GM12878 (cell line): ENCODE measurements around the gene LAMP5.

Experiments
- E2F8 ChIP-seq: fragments of 450-650 bp; IDR thresholded peaks from 2 replicates; pipeline ENCODE4 v1.6.1; 2018; ENCODE audit warnings: mild to moderate bottlenecking, low read depth, moderate library complexity; ENCODE audit not compliant: partially characterized antibody
- EZH2 ChIP-seq: IDR thresholded peaks from 2 replicates; pipeline ENCODE4 v1.6.1; 2012; ENCODE audit warnings: low read depth, mild to moderate bottlenecking, control low read depth, inconsistent platforms, low read length, borderline replicate concordance; ENCODE audit not compliant: control insufficient read depth
- GATAD2B ChIP-seq: fragments of 450-650 bp; conservative IDR thresholded peaks from 2 replicates; pipeline ENCODE4 v1.6.1; 2017; ENCODE audit warnings: low read depth, mild to moderate bottlenecking, moderate library complexity
- MTA3 ChIP-seq: IDR thresholded peaks from 2 replicates; pipeline ENCODE4 v1.6.1; 2012; ENCODE audit warnings: low read length, inconsistent platforms, borderline replicate concordance
- POLR2AphosphoS5 ChIP-seq: IDR thresholded peaks from 2 replicates; pipeline ENCODE4 v1.6.1; 2011; ENCODE audit warnings: mild to moderate bottlenecking, low read length, inconsistent platforms
- SIN3A ChIP-seq: IDR thresholded peaks from 2 replicates; pipeline ENCODE4 v1.6.1; 2012; ENCODE audit warnings: low read depth, low read length, improper control_type of control experiment
- USF1 ChIP-seq: IDR thresholded peaks from 2 replicates; pipeline ENCODE4 v1.6.1; 2011; ENCODE audit warnings: borderline replicate concordance, low read depth, mild to moderate bottlenecking, moderate library complexity, mixed read lengths, low read length; ENCODE audit not compliant: insufficient read depth; ENCODE audit errors: extremely low read length
- ZNF207 ChIP-seq: fragments of 450-650 bp; IDR thresholded peaks from 2 replicates; pipeline ENCODE4 v1.6.1; 2014; ENCODE audit warnings: antibody characterized with exemption, mild to moderate bottlenecking, borderline replicate concordance
- TF ChIP-seq, protein P1 (sequence below): IDR thresholded peaks from 2 replicates; pipeline ENCODE4 v1.6.1; 2011; ENCODE audit warnings: borderline replicate concordance, low read depth, mild to moderate bottlenecking, moderate library complexity, low read length; ENCODE audit not compliant: insufficient read depth, poor library complexity, severe bottlenecking
- TF ChIP-seq, protein P2 (sequence below), 3 experiments: IDR thresholded peaks in 2 of 3; conservative IDR thresholded peaks in 1 of 3; 2 replicates each; pipeline ENCODE4 v1.5.1; 2011; ENCODE audit warnings: low read depth in 3 of 3, low read length in 3 of 3, mild to moderate bottlenecking in 3 of 3, control low read depth in 2 of 3, moderate library complexity in 2 of 3, inconsistent platforms in 1 of 3, mixed read lengths in 1 of 3; ENCODE audit not compliant: control insufficient read depth in 2 of 3, insufficient read depth in 1 of 3; ENCODE audit errors: extremely low read depth in 1 of 3

DNA sequence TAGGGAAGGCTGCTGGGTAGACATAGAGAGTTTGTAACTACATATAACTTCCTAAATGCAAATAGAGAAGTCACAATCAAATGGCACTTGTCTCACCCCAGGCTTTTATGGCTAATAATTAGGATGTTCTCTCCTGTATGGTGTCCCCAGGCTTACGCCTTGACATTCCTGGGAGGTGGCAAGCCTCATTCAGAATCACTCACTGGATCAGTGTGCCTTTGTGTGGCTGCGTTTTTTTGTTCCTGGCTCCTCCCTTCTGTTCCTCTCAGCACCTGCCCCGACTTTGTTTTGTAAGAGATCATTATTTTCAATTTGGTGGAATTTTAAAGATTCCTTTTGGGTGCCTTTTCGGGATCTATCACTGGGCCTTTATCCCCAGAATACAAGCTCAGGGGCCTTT lies 5.7 kb downstream of the LAMP5 start:
- TF ChIP-seq ZNF207 (no peak), GATAD2B (no peak), POLR2AphosphoS5 (no peak), SIN3A (no peak), EZH2 (no peak), MTA3 (no peak), USF1 (no peak), E2F8 (no peak)
- TF ChIP-seq, protein P1, sequence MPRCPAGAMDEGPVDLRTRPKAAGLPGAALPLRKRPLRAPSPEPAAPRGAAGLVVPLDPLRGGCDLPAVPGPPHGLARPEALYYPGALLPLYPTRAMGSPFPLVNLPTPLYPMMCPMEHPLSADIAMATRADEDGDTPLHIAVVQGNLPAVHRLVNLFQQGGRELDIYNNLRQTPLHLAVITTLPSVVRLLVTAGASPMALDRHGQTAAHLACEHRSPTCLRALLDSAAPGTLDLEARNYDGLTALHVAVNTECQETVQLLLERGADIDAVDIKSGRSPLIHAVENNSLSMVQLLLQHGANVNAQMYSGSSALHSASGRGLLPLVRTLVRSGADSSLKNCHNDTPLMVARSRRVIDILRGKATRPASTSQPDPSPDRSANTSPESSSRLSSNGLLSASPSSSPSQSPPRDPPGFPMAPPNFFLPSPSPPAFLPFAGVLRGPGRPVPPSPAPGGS, result no peak
- TF ChIP-seq, protein P2, sequence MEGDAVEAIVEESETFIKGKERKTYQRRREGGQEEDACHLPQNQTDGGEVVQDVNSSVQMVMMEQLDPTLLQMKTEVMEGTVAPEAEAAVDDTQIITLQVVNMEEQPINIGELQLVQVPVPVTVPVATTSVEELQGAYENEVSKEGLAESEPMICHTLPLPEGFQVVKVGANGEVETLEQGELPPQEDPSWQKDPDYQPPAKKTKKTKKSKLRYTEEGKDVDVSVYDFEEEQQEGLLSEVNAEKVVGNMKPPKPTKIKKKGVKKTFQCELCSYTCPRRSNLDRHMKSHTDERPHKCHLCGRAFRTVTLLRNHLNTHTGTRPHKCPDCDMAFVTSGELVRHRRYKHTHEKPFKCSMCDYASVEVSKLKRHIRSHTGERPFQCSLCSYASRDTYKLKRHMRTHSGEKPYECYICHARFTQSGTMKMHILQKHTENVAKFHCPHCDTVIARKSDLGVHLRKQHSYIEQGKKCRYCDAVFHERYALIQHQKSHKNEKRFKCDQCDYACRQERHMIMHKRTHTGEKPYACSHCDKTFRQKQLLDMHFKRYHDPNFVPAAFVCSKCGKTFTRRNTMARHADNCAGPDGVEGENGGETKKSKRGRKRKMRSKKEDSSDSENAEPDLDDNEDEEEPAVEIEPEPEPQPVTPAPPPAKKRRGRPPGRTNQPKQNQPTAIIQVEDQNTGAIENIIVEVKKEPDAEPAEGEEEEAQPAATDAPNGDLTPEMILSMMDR (IDR thresholded peaks at IDR 0.05 in 2 of 3, conservative IDR thresholded peaks at IDR 0.05 in 1 of 3; ENCODE audit: control insufficient read depth in 2 of 3, extremely low read depth in 1 of 3, insufficient read depth in 1 of 3, low read depth in 3 of 3, low read length in 3 of 3), result no peak
